ENCODE data around the gene ST6GALNAC1. TPM values are rescaled to one million over a fixed set of nuclear protein-coding genes. Genes with fewer than 3 reads are reported as not detected.

The ST6GALNAC1 gene
- total RNA-seq, 1 donor from 2014 or later = not detected

DNA sequence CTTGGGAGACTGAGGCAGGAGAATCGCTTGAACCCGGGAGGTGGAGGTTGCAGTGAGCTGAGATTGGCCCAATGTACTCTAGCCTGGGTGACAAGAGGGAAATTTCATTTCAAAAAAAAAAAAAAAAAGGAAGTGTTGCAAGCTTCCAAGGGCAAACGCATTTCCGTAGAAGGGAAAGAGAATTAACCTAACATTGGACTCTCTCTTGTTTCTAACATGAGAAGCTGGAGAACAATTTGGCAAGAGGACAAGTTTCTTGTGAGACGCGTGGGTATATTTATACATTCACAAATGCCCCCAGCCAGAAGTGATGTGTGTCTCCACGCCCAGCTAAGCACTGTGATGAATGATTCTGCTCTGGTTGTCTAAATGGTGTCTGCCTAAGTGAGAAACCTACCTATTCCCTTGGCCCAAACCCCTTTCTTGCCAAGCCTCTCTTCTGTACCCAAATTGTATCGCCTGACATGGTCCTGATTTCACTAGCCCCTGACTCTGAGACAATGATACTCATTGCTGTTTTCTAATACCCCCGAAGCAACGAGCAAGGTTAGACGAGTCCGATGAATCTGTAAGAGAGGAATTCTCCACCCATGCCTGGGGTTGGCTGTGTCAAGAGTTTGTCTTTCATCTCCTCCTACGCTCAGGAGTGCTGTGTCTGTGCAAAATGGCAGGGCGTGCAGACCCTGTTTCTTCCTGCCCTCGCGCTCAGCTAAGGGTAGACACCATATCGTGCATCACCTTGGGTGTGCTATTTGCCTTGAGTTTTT, 43.7 kb downstream of the ST6GALNAC1 start:
- TF ChIP-seq, protein P1, sequence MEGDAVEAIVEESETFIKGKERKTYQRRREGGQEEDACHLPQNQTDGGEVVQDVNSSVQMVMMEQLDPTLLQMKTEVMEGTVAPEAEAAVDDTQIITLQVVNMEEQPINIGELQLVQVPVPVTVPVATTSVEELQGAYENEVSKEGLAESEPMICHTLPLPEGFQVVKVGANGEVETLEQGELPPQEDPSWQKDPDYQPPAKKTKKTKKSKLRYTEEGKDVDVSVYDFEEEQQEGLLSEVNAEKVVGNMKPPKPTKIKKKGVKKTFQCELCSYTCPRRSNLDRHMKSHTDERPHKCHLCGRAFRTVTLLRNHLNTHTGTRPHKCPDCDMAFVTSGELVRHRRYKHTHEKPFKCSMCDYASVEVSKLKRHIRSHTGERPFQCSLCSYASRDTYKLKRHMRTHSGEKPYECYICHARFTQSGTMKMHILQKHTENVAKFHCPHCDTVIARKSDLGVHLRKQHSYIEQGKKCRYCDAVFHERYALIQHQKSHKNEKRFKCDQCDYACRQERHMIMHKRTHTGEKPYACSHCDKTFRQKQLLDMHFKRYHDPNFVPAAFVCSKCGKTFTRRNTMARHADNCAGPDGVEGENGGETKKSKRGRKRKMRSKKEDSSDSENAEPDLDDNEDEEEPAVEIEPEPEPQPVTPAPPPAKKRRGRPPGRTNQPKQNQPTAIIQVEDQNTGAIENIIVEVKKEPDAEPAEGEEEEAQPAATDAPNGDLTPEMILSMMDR (IDR thresholded peaks at IDR 0.05; ENCODE audit: partially characterized antibody, unreplicated experiment) = no peak
- peaks cover 9% of the 10 kb centered on the region for H3K27me3 Mint-ChIP-seq (ENCODE audit: unreplicated experiment)
- no peaks in the 10 kb centered on the region for H3K36me3 Mint-ChIP-seq (ENCODE audit: unreplicated experiment)
- peaks cover 2% of the 10 kb centered on the region for H3K9me3 Mint-ChIP-seq (ENCODE audit: unreplicated experiment)
- H3K4me1 Mint-ChIP-seq (ENCODE audit: low read depth, unreplicated experiment) = peaks cover 6% of the 10 kb centered on the region
- no peak overlapping the region for H3K27ac Mint-ChIP-seq (ENCODE audit: unreplicated experiment)
- no peak for DNase-seq
- no peak overlapping the region for H3K4me3 Mint-ChIP-seq (ENCODE audit: unreplicated experiment)

DNA sequence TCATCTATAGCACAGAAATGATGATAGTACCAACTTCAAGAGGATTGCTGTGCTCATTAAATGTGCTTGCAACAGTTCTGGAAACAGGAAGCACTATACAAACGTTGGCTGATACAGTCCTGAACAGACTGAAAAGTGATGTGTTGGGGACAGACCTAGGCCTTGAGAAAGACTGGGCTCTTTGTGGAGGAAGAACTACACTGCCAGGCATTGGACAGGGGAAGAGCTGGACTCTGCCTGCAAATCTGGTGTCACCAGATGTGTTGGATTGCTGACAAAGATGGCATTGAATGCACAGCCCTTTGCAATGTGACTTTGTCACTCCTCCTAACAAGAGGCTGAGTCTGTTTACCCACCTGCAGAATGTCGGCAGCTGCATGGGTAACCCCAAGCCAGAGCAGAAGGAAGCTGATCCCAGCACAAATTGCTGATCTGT, 45.5 kb downstream of the ST6GALNAC1 start:
- peaks cover 10% of the 10 kb centered on the region for H3K9me3 Mint-ChIP-seq (ENCODE audit: unreplicated experiment)
- no peaks in the 10 kb centered on the region for H3K36me3 Mint-ChIP-seq (ENCODE audit: unreplicated experiment)
- H3K27me3 Mint-ChIP-seq (ENCODE audit: unreplicated experiment) = peaks cover 17% of the 10 kb centered on the region
- TF ChIP-seq, protein P1 (IDR thresholded peaks at IDR 0.05; ENCODE audit: partially characterized antibody, unreplicated experiment) = no peak
- H3K4me3 Mint-ChIP-seq (ENCODE audit: unreplicated experiment) = no peak overlapping the region
- no peak overlapping the region for H3K27ac Mint-ChIP-seq (ENCODE audit: unreplicated experiment)
- H3K4me1 Mint-ChIP-seq (ENCODE audit: low read depth, unreplicated experiment) = peaks cover 18% of the 10 kb centered on the region
- no peak for DNase-seq

DNA sequence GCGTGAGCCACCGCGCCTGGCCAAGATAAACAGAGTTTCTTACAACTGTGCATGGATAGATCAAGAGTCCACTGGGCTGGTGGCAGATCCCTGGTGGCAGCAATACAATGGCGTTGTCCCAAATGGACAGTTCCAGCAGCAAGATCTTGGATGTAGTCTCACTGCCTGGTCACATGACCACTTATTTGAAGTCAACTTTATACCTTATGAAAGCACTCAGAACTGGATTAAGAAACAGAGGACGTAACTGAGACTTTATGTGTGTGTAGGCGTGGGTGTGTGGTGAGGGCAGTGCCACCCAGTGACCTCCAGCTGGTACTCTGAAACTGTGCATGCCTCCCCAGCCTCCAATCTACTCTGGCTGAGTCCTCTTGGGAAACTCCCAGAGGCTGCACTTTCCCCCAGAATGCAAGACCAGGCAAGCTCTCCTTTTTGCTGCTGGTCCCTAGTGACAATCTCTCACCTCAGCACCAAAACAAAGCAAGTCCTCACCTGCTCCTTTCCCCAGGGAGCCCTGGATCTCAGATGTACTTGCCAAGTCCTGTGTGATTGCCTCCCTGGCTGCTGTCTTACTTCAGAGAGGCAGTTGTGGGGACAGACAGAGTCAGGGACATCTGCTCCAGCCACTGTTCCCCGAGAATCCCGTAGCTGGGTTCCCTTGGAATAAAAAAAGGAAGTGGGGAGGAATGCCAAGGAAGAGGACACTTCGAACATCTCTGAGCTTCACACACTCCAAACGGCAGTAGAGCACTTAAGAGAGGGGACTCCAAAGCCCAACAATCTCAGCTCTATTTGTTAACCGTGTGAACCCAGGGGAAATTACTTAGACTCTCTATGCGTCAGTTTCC, 46.2 kb downstream of the ST6GALNAC1 start:
- H3K4me1 Mint-ChIP-seq (ENCODE audit: low read depth, unreplicated experiment) = peaks cover 18% of the 10 kb centered on the region
- no peak overlapping the region for H3K4me3 Mint-ChIP-seq (ENCODE audit: unreplicated experiment)
- TF ChIP-seq, protein P1 (IDR thresholded peaks at IDR 0.05; ENCODE audit: partially characterized antibody, unreplicated experiment) = no peak
- peaks cover 10% of the 10 kb centered on the region for H3K9me3 Mint-ChIP-seq (ENCODE audit: unreplicated experiment)
- H3K27ac Mint-ChIP-seq (ENCODE audit: unreplicated experiment) = no peak overlapping the region
- H3K27me3 Mint-ChIP-seq (ENCODE audit: unreplicated experiment) = peaks cover 12% of the 10 kb centered on the region
- no peaks in the 10 kb centered on the region for H3K36me3 Mint-ChIP-seq (ENCODE audit: unreplicated experiment)
- no peak for DNase-seq

DNA sequence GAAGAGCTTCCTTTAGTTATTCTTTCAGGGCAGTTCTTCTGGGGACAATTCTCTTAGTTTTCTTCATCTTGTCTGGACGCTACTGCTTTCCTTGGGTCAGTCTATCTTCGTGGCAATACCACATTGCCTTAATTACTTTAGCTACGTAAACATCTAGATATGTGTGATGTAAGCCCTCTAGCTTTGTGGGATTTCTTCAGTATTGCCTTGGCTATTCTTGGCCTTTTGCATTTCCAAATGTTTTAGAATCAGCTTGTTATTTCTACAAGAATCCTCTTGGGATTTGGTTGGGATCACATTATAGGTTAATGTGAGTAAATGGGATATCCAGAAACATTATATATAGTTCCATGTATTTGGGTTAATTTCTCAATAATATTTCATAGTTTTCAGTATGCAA, 48.9 kb downstream of the ST6GALNAC1 start:
- peak overlapping the region; percentile 36 for H3K4me3 Mint-ChIP-seq (ENCODE audit: unreplicated experiment)
- H3K27ac Mint-ChIP-seq (ENCODE audit: unreplicated experiment) = peak overlapping the region; percentile 81
- TF ChIP-seq, protein P1 (IDR thresholded peaks at IDR 0.05; ENCODE audit: partially characterized antibody, unreplicated experiment) = no peak
- H3K9me3 Mint-ChIP-seq (ENCODE audit: unreplicated experiment) = peaks cover 8% of the 10 kb centered on the region
- DNase-seq = no peak
- H3K4me1 Mint-ChIP-seq (ENCODE audit: low read depth, unreplicated experiment) = peaks cover 19% of the 10 kb centered on the region
- peaks cover 12% of the 10 kb centered on the region for H3K27me3 Mint-ChIP-seq (ENCODE audit: unreplicated experiment)
- H3K36me3 Mint-ChIP-seq (ENCODE audit: unreplicated experiment) = no peaks in the 10 kb centered on the region

Measured in glutamatergic neuron (in vitro differentiated cells).